Duodenal mucosa (tissue), 2 donors: ENCODE results near the gene KRTAP19-2.
"Not testable (repeated sequence)": the region's sequence is repeated elsewhere in the genome, so short reads cannot be mapped to it uniquely, and the experiment has no call there.

Source experiments
- H3K27ac ChIP-seq: one replicate; pipeline ENCODE4 v1.7.0; 2013; ENCODE audit warnings: low read depth, low read length
- H3K27me3 ChIP-seq, 2 donors: one replicate each; pipeline ENCODE4 v1.7.0; 2013; ENCODE audit warnings: low read length in 2 of 2, control low read depth in 1 of 2; ENCODE audit not compliant: insufficient read depth in 2 of 2, control insufficient read depth in 1 of 2
- H3K36me3 ChIP-seq, 2 donors: one replicate each; pipeline ENCODE4 v1.7.0; 2013; ENCODE audit warnings: low read length in 2 of 2, control low read depth in 1 of 2; ENCODE audit not compliant: insufficient read depth in 2 of 2, control insufficient read depth in 1 of 2
- H3K4me1 ChIP-seq, 2 donors: one replicate each; pipeline ENCODE4 v1.7.0; 2013; ENCODE audit warnings: low read length in 2 of 2, control low read depth in 1 of 2; ENCODE audit not compliant: insufficient read depth in 2 of 2, control insufficient read depth in 1 of 2
- H3K4me3 ChIP-seq, 2 donors: one replicate each; pipeline ENCODE4 v1.7.0; 2013; ENCODE audit warnings: low read length in 2 of 2, low read depth in 1 of 2
- H3K9ac ChIP-seq, 2 donors: one replicate each; pipeline ENCODE4 v1.7.0; 2013; ENCODE audit warnings: low read length in 2 of 2, low read depth in 1 of 2
- H3K9me3 ChIP-seq, 2 donors: one replicate each; pipeline ENCODE4 v1.7.0; 2013; ENCODE audit warnings: low read length in 2 of 2, control low read depth in 1 of 2; ENCODE audit not compliant: control insufficient read depth in 1 of 2

Gene KRTAP19-2, protein sequence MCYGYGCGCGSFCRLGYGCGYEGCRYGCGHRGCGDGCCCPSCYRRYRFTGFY

DNA sequence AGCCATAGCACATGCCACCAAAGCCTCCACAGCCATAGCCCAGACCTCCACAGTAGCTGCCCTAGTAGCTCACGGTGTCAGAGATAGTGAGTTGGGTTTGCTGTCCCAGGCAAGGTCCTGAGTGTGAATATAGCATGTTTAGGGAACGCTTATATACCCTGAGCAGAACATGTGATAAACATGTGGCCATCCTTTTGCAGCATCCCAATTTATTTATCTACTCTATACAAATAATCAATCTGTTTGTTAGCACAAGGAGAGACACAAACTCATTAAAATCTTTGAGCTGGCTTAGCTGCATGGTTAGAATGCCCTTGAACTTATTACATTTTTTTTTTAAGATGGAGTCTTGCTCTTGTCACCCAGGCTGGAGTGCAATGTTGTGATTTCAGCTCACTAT lies at the start of gene KRTAP19-2:
Gene KRTAP19-2, minus strand, starts transcription at position 101 of the 400 bp plus-strand sequence. Its CDS starts 88 bp downstream, at position 13.
- no peak within 1 kb of the TSS for H3K4me3 ChIP-seq
- H3K9me3 ChIP-seq: peaks cover 12 to 23% of the 10 kb centered on the region in 2 donors
- no peak within 1 kb of the TSS for H3K9ac ChIP-seq

DNA sequence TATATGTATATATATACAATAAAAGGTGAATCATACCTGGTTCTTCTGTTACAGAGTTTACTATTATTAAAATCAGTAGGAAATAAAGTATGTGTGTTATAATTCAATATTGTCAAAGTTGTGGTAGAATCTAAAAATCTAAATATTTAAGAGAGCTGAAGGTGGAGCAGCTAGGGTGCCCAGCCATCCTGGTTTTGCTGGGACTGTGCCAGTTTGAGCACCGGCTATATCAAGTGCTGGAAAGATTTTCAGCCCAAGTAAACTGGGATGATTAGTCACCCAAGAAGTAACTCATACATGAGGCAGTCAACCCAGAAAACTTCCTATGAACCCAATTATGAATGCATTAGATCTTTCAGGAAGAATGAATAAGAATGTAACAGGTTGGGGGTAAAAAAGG lies 31.6 kb upstream of the KRTAP19-2 start:
- Histone ChIP-seq H3K27me3 (no peaks in the 10 kb centered on the region), H3K9me3 (peaks cover 2 to 5% of the 10 kb centered on the region in 2 donors), H3K9ac (no peak overlapping the region), H3K36me3 (no peaks in the 10 kb centered on the region), H3K4me1 (no peaks in the 10 kb centered on the region), H3K27ac (no peak overlapping the region), H3K4me3 (no peak overlapping the region)

More for the DNA sequence above, at the start of gene KRTAP19-2:
- no peaks in the 10 kb centered on the region for H3K36me3 ChIP-seq
- H3K27me3 ChIP-seq: no peaks in the 10 kb centered on the region
- H3K27ac ChIP-seq: no peak within 1 kb of the TSS
- H3K4me1 ChIP-seq: no peaks in the 10 kb centered on the region

DNA sequence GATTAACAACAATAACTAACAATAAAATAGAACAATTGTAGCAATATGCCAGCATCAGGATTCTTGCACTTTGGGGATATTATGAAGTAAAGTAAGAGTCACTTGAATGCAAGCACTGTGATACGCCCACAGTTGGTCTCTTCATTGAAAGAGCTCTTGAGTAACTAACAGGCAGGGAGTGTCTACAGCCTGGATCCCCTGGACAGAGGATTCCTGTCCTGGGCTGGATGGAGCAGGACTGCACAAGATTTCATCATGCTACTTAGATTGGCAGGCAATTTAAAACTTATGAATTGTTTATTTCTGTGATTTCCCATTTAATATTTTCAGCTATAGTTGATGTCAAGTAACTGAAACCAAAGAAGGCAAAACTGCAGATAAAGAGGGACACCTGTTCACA lies 28.4 kb upstream of the KRTAP19-2 start:
- H3K9ac ChIP-seq: no peak overlapping the region
- no peaks in the 10 kb centered on the region for H3K4me1 ChIP-seq
- H3K4me3 ChIP-seq: no peak overlapping the region
- no peak overlapping the region for H3K27ac ChIP-seq
- H3K9me3 ChIP-seq: peaks cover 0 to 2% of the 10 kb centered on the region in 2 donors
- no peaks in the 10 kb centered on the region for H3K36me3 ChIP-seq
- no peaks in the 10 kb centered on the region for H3K27me3 ChIP-seq

DNA sequence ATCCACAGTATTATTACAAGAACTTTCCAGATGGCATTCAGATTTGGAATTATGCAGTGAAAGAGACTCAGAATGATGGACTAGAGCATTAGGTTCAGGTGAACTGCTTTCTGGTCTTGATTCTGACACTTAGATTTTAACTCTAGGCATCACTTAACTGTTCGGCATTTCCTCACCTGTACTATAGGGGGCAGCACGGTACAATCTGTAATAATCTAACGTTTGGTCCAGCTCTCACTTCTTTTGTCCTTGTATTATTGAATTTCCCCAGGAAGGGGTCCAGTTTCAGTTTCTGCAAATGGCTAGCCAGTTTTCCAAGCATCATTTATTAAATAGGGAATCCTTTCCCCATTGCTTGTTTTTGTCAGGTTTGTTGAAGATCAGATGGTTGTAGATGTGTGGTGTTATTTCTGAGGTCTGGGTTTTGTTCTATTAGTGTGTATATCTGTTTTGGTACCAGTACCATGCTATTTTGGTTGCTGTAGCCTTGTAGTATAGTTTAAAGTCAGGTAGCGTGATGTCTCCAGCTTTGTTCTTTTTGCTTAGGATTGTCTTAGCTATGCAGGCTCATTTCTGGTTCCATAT lies 18.5 kb upstream of the KRTAP19-2 start:
- not testable (repeated sequence) for H3K27me3 ChIP-seq, H3K4me1 ChIP-seq, H3K9ac ChIP-seq, H3K9me3 ChIP-seq, H3K27ac ChIP-seq, H3K4me3 ChIP-seq, H3K36me3 ChIP-seq

DNA sequence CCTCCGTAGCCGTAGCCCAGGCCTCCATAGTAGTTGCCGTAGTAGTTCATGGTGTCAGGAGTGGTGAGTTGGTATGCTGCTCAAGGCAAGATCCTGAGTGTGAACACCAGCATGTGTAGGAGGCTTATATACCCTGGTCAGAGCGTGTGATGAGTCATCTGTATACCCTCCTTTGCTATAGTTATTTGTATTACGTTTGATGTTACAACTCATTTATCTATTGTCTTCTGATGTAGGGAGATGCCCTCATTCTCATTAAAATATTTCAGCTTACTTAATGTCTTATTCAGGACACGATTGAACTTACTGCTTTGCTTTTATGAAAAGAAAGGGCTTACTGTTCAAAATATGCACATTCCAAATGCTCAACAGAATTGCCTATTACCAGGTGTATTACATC lies 14.8 kb upstream of the KRTAP19-2 start, which contains the start of gene KRTAP19-5:
Gene KRTAP19-5, minus strand, starts transcription at position 101 of the 400 bp plus-strand sequence. Its CDS starts 51 bp downstream, at position 50.
- Histone ChIP-seq H3K27me3 (no peaks in the 10 kb centered on the region), H3K27ac (no peak within 1 kb of the TSS), H3K4me1 (no peaks in the 10 kb centered on the region), H3K9me3 (no peaks in the 10 kb centered on the region), H3K9ac (no peak within 1 kb of the TSS), H3K4me3 (no peak within 1 kb of the TSS), H3K36me3 (no peaks in the 10 kb centered on the region)

DNA sequence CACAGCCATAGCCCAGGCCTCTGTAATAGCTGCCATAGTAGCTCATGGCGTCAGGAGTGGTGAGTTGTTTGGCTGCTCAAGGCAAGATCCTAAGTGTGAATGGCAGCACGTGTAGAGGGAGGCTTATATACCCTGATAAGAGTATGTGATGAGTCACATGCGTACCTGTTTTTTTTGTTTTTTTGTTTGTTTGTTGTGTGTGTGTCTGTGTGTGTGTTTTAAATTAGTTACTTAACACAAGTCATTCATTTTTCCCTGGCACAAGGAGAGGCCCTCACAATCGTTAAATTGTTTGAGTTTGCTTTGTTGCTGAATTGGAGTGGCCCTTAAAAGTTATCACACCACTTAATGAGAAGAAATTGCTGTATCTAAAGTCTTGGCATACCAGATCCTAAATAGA lies 9.8 kb upstream of the KRTAP19-2 start, which contains the start of gene KRTAP19-4:
Gene KRTAP19-4, minus strand, starts transcription at position 101 of the 400 bp plus-strand sequence. Its CDS starts 55 bp downstream, at position 46.
- no peak within 1 kb of the TSS for H3K4me3 ChIP-seq
- H3K27ac ChIP-seq: no peak within 1 kb of the TSS
- H3K9me3 ChIP-seq: no peaks in the 10 kb centered on the region
- H3K36me3 ChIP-seq: no peaks in the 10 kb centered on the region
- no peaks in the 10 kb centered on the region for H3K4me1 ChIP-seq
- H3K27me3 ChIP-seq: no peaks in the 10 kb centered on the region
- H3K9ac ChIP-seq: no peak within 1 kb of the TSS

DNA sequence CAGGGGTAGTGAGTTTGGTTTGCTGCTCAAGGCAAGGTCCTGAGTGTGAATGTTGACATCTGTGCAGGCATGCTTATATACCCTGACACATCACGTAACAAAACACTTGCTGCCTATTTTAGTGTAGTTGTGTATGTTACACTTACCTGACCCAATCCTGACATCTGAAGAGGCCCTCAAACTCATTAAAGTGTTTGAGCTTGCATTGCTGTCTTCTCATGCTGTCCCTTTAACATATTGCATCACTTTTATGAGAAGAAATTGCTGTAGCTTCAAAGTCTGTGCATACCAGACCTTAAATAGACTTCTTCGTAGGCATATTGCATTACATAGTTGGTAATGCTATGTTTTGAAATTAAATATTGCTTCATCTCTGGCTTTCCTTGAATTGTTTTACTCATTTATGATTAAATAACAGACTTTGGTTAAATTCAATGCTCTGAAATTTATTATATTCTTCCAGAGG lies 4.8 kb upstream of the KRTAP19-2 start, which contains the start of gene KRTAP19-3:
Gene KRTAP19-3, minus strand, starts transcription at position 51 of the 466 bp plus-strand sequence. CDS start 56 bp downstream, outside the sequence.
- no peak within 1 kb of the TSS for H3K4me3 ChIP-seq
- H3K27me3 ChIP-seq: no peaks in the 10 kb centered on the region
- peaks cover 4 to 8% of the 10 kb centered on the region in 2 donors for H3K9me3 ChIP-seq
- no peak within 1 kb of the TSS for H3K27ac ChIP-seq
- H3K36me3 ChIP-seq: no peaks in the 10 kb centered on the region
- H3K4me1 ChIP-seq: no peaks in the 10 kb centered on the region
- H3K9ac ChIP-seq: no peak within 1 kb of the TSS

DNA sequence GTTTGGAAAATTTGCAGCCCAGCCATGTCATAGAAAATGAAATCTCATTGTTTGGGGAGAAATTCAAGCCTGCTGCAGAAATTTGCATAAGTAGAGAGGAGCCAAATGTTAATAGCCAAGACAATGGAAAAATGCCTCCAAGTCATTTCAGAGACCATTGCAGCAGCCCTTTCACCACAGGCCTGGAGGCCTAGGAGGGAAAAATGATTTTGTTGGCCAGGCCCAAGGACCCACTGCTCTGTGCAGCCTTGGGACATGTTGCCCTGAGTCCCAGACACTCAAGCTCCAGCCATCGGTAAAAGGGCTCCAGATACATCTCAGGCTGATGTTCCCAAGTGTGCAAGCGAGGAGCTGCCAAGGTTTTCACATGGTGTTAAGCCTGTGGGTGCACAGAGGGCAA lies 1.1 kb downstream of the KRTAP19-2 start:
- no peaks in the 10 kb centered on the region for H3K36me3 ChIP-seq
- no peak overlapping the region for H3K27ac ChIP-seq
- H3K27me3 ChIP-seq: no peaks in the 10 kb centered on the region
- no peaks in the 10 kb centered on the region for H3K4me1 ChIP-seq
- H3K9ac ChIP-seq: no peak overlapping the region
- H3K4me3 ChIP-seq: no peak overlapping the region
- peaks cover 8 to 29% of the 10 kb centered on the region in 2 donors for H3K9me3 ChIP-seq

DNA sequence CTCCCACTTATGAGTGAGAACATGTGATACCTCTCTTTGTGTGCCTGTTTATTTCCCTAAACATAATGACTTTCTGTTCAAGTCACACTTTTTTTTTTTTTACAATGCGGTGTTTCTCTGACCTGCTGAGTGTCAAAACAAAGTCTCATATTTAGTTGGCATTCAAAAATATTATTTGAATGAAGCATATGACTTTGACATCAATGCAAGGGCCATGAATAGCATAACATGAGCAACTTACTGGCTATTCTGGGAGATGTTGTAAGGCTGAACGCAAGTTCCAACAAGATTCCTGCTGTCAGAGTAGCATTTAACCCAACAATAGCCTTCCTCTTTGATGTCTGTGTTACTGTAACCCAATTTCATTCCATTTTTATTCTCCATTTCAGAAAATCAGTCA lies 5.1 kb downstream of the KRTAP19-2 start:
- Histone ChIP-seq H3K4me3 (no peak overlapping the region), H3K9me3 (peaks cover 8 to 30% of the 10 kb centered on the region in 2 donors), H3K27ac (no peak overlapping the region), H3K27me3 (no peaks in the 10 kb centered on the region), H3K4me1 (no peaks in the 10 kb centered on the region), H3K9ac (no peak overlapping the region), H3K36me3 (no peaks in the 10 kb centered on the region)

DNA sequence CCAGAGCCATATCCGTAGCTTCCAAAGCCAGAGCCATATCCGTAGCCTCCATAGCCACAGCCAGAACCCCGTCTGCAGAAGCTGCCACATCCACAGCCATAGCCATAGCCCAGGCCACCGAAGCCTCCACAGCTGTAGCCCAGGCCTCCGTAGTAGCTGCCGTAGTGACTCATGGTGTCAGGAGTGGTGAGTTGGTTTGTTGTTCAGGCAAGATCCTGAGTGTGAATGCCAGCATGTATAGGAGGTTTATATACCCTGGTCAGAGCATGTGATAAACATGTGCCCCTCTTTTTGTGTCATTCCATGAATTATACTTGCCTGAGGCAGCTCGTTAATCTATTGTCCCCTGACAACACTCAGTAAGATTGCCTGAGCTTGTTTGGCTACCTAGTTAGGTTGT lies 7.1 kb downstream of the KRTAP19-2 start, which contains the start of gene KRTAP19-1:
Gene KRTAP19-1, minus strand, starts transcription at position 223 of the 400 bp plus-strand sequence. Its CDS starts 50 bp downstream, at position 173.
- Histone ChIP-seq H3K4me1 (no peaks in the 10 kb centered on the region), H3K9me3 (peaks cover 2 to 19% of the 10 kb centered on the region in 2 donors), H3K9ac (no peak within 1 kb of the TSS), H3K27me3 (no peaks in the 10 kb centered on the region), H3K36me3 (no peaks in the 10 kb centered on the region), H3K4me3 (no peak within 1 kb of the TSS), H3K27ac (no peak within 1 kb of the TSS)
